Stimulated activated CD8-positive, alpha-beta memory T cell treated with anti-CD3 and anti-CD28 coated beads, Interleukin-7, amount 100 ng/mL, for 24 hours (primary cell): ENCODE data around the gene RAD18.

Experiments used
- DNase-seq: peaks from one replicate; pipeline ENCODE4 v3.0.0-alpha.2; 2020; ENCODE audit warnings: low read depth

RAD18 gene

DNA sequence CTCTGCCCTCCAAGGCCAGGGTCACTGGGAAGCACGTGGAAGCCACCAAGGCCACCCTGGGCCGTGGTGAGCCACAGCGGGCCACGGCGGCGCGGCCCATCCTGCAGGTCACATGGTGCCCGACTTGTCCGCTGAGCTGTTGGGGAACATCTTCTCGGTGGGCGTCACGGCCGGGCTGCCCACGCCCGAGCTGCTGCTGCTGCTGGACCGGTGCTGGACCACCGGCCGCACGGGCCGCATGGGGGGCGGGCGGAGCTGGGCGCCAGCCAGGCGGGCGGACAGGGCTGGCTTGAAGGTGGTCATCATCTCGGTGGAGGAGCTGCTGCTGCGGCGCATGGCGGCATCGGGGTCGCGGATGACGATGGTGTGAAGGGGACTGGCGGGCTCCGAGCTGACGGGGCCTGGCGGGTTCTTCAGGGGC lies 22.1 kb upstream of the RAD18 start:
- no peak for DNase-seq

DNA sequence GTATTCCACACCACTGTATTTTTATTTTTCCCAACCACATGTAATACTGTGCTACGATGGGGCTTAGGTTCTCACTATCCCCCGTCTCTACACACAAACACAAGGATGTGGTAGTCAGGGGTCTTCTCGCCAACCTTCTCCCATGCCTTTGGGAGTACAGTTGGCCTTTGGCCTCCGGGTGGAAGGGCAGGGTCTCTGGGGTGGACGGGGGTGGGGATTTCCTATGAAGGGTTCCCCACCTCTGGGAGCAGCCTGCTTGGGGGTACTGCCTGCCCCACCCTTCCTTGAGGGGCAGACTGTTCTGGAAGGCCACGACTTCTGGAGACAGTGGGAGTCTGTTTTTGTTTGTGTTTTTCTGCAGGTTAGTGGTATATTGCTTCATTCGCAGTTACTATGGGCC lies 21.3 kb upstream of the RAD18 start:
- DNase-seq = no peak

DNA sequence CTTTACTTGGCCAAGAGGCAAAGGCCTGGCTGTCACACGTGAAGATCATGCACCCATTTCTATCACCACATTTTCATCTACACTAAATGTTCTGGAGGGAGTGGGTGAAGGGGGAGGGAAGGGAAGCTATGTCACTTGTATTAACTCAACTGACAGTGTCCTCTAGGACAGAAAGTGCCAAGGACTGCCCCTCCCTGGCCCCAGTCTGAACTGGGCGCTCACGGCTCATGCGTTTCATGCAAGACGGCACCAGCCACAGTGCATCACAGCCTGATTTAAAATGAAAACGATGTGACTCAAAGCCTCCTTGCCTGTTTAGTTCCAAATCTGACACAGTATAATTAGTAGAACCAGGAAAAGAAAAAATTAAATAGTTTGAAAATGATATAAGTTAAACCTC lies 20.8 kb upstream of the RAD18 start:
- DNase-seq = no peak

DNA sequence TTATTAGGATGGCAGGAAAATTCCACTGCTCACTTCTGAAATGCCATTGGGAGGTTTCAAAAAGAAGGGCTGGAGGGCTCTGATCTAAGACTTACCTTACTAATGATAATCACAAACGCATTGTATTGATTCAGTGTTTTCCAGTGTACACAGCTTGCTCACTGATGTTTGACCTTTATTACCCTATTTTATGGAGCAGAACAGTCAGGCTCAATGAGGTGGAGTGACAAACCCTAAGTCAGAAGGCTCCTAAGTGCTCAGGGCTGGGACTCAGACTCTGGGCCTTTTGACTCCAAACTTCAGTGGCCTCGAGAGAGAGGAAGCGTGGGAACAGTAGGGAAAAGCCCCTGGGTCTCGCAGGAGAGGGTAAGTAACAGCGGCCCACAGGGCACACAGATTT lies 20.3 kb upstream of the RAD18 start:
- no peak for DNase-seq

DNA sequence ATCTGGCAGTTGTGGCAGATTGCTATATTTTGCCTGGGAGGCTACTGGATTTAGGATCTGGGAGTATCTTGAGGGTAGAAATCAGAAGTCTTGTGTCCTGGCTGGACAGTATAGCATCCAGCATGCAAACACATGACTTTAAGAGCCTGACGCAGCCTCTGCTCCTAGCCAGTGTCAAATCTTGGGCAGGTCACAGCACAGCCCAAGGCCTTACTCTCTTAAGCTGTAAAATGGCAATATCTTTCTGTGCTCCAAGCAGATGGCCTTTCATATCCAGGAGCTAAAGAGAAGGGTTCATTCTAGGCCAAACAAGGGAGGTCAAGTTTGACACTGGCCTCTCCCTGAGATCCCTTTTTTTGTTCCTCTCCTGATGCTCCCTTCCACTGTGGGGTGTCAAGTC lies 19.8 kb upstream of the RAD18 start:
- DNase-seq = no peak

DNA sequence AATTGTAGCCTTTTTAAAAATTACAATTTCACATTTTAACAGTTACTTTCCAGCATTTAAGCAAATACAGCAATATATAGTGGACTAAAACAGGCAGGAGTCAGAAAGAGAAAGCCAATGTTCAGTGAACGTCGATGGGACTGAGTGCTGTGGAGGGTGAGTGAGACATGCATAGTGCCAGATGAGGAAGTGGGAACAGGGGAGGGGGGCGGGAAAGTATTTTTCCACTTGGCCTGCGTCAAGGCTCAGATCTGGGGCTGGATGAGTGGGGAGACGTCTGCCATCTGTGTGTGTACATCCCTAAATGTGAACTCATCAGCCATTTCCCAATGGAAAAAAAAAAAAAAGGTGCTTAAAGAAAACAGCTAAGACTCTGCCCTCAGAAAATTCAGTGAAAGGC lies 19.2 kb upstream of the RAD18 start:
- no peak for DNase-seq

DNA sequence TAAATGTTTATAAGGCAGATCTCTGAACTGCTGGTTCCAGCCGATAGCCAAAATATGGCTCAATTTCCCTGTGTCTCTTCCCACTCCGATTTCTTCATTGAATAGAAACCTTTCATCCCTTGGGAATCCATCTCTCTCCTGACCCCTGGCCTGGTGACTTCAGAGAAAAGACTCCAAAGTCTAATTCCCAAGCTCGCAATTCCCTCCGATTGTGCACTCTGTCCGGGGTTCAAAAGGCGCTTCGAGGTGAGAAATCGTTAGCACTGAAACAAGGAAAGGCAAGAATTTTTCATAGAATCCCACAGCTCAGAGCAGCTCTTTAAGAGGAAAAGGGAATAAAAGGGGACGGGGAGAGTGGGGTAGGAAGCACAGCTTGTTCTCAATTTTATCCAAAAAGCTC lies 18.4 kb upstream of the RAD18 start:
- DNase-seq = no peak

DNA sequence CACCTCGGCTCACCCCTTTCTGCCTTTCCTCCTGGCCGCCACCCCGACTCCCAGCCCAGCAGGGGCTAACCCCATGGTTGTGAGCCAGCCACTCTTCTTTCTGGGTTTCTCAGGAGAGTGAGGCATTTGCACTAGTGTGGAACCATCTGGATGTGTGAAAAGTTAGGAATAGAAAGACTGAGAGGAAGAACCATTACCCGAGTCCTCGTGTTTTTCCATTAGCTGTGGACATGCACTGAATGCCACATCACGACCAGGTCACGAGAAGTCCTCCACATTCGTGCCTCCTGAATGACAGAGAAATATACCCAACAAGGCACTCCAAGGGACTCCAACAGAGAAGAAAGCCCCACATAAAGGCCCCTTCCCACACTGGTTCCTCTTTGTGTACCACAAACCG lies 18.0 kb upstream of the RAD18 start:
- DNase-seq = no peak

DNA sequence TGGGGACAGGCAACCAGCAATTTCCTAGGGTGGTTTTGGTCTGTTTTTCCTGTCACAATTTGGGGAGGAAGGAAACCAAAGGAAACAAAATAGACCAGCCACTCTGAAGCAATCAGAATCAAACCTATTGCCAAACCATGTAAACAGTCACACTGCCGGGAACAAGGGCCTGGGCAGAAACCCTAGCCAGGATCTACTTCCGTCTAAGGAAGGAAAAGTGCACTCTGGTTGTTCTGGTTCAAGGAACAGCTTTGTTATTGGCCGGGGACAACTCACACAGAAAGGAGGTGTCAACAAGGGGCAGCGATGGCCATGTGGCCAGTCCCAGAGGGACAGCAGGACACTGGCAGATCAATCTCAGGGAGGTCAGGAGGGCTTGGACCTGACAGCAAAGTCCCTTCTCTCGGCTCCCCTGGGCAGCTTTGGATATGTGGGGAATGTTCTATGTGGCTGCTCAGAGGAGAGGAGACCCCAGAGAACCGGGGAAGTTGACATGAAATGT lies 17.5 kb upstream of the RAD18 start:
- no peak for DNase-seq

DNA sequence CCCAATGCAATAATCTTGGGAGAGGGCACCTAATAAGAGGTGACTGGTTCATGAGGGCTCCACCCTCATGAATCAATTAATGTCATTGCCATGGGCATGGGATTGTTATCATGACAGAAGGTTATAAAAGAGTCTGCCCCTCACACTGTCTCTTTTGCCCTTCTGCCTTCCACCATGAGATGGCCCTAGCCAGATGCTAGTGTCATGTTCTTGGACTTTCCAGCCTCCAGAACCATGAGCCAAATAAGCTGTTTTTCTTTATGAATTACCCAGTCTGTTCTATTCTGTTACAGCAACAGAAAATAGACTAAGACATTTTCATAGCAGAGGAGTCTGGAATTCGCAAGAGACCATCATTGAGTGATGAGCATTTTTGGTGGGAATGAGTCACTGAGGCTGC lies 16.0 kb upstream of the RAD18 start:
- DNase-seq = no peak

DNA sequence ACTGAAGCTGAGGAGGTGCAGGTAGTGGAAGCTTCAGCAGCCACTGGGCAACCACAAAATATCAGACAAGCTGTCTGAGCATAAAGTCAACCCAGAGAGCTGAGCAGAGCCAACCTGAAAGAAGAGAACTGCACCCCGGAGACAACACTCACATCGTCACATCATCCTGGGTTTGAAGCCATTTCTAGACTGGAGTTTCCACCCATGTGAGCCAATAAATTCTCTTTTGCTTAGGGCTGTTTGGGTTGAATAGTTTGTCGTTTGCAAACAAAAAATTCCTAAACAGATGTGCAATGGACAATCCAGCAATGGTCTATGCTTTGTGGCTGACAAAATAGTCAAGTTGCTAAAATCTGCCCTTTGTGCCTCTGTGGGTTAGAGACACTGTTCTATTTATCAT lies 15.3 kb upstream of the RAD18 start:
- DNase-seq = no peak

DNA sequence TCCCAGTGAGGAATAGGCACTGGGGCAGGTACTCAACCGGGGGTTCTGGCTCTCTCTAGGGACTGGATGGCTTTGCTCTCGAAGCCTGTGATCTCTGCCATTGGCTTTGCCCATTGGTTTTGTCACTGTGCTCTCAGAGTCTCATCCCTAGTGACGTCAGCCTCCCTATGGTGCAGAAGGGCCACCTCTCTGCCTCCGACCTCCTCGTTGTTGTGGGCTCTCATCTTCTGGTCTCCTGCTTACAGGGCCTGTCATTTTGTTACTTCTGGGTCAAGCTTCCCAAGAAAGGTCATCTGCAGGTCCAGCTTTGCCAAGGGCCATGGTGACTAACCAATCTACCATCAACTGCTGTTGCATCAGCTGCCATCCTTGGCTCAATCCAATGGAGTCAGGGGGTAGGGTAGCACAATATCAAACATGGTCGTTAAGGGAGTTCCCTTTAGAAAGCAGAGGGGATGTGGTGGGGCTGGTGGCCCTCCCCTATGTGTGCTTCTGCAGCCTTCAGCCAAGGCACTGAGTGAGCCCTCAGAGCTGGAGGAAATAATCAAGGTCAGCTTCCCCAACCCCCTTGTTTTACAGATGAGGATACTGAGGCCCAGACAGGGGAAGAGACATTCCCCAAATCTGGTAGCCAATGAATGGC lies 13.4 kb upstream of the RAD18 start:
- DNase-seq = no peak

DNA sequence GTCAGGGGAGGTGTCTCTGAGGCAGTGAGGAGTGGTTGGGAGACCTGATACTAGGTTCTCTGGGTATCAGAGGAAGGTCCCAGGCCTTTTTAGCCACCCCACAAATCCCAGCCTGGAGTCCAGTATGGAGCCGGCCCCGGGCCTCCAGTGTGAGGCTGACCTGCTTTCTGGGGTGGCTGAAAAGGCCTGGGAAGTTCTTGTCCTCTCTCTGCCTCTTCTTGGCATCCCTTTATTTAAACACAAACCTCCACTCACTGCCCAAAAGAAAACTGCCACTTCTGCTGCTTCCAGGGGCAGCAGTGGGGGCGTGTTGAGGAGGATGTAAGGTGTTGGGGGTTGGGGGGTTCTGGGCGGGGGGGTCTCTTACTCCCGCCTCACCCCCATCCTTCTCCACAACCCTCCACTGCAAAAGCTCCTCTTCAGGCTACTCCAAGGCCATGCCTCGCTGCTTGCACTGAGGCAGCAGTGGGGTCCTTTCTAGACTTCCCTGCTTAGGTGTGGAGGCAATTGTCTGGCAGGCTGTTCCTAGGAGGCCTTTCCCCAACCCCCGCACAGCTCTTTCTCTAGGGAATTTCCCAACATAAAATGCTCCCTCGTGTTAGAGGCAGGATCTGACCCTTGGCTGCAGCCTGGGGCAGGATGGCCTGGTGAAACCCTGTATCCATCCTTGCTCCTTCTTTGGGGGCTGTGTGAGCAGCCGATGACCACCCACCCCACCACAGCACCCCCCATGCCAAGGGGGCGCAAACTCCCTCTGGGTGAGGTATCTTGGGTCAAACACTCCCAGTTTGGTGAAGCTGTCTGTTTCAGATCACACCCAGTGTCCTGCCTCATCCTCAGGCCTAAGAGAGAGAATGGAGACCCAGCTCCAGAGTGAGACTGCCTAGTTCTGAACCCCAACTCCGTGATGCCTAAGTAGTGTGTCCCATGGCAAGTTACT lies 12.1 kb upstream of the RAD18 start:
- DNase-seq = no peak

DNA sequence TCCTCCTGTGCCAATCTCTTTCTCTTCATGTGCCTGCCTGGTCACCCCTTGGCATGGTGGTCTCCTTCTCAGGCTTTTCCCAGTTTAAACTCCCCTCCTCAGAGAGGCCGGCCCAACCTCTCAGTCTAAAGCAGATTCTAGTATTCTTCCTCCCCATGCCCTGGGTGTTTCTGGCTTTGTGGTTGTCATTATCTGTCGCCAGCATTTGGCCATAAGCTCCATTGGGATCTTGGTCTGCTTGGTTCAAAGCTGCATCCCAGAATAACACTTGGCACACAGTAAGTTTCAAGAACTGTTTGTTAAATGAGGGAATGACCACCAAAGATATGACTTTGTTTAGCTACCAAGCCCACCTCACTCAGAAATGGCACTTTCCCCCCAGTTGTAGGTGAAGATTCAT lies 11.2 kb upstream of the RAD18 start:
- no peak for DNase-seq

DNA sequence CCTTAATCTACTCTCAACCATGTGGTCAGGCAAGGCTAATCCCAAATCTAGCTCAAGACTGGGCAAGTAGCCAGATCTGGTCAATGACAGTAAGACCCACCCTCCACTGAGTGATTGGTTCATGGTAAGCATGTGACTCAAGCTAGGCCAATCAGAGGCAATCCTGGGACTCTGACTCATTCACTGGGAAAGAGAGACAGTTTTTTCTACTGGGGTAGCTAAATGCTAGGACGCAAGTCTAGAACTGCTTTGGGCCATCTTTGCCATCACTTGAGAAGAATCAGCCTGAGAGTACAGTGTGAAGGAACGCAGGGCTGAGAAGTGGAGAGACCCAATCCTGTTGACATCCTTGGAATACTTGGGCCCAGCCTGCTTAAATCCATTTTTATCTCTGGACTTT lies 9.4 kb upstream of the RAD18 start:
- no peak for DNase-seq

DNA sequence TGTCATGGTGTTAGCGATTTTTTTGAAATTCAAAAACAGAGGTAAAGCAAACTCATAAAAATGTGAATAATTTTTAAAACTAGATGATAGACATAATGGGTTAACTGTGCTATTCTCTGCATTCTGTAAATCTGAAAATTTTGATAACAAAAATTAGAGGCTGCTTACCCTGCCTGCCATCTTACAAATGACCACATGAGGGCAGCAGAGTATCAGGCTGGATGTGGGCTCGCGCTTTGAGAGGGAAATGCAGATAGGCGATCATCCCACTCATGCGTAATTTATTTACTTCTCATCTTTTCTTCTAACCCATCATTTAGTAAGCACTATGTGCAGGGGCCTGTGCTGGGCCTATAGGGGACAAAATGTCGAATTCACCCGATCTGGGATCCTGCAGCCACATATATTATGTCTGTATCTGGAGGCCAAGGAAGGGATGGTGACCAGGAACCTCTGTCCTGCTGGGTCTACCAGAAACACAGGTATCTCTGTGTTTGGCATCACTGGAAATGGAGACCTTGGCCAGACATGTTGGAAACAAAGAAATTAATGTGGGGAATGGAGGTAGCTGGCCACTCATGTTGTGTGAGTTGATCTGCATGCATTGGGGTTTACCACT lies 7.8 kb upstream of the RAD18 start:
- DNase-seq = peak; percentile 48

DNA sequence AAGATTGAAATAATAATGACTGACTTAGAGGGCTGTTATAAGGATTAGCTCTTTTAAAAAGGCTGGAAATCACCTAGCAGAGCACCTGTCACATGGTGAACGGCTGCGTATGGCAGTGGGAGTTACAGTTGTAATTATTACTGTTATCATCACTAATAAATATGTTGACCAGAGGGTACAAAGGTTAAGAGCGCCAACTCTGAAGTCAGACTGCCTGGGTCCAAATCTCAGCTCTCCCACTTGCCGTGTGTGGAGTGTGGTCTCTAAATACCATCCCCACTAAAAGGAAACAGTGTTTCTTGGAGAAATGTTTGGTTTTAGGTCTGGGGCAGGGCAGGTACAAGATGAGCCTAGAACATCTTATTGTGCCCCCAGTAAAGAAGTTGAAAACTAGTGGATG lies 6.0 kb upstream of the RAD18 start:
- no peak for DNase-seq

DNA sequence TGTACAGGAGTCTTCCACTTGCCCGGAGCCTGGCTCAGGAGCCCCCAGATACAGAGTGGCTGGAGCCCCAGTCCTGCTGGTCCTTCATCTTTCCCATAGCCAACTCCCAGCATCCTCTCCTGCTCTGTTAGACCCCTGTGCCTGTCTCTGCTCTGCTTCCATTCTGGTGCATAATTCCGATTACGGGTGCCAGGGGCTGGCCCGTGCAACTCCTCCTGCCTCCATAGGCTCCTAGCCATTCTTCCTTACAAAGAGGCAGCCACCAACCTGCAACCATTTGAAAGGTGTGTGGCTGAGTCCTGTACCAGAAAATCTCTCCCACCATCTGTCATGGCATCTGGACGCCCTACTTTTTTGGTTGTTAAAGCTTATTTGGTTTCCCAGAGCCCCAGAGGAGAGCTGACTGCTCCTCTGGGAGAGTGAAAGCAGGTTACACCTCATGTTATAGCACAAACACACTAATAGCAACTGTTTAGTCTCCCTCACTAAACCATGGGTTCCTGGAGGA lies 5.2 kb upstream of the RAD18 start:
- DNase-seq = no peak

DNA sequence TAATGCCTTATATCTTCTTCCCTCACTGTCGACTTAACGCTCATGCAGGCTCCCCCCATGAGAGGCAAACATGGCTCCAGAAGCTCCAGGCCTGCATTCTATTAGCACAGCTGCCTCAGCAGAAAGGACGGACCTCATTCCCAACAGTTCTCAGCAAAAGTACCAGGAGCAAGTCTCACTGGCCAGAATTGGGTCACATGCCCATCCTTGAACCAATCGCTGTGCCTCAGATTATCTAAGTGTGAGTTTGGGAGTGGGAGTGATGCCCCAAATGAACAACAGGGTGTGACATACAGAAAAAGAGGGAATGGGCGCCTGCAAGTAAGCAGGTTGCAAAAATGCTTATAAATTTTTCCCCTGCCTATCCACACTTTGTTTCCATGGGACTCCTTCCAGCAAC lies 4.3 kb upstream of the RAD18 start:
- DNase-seq = no peak

DNA sequence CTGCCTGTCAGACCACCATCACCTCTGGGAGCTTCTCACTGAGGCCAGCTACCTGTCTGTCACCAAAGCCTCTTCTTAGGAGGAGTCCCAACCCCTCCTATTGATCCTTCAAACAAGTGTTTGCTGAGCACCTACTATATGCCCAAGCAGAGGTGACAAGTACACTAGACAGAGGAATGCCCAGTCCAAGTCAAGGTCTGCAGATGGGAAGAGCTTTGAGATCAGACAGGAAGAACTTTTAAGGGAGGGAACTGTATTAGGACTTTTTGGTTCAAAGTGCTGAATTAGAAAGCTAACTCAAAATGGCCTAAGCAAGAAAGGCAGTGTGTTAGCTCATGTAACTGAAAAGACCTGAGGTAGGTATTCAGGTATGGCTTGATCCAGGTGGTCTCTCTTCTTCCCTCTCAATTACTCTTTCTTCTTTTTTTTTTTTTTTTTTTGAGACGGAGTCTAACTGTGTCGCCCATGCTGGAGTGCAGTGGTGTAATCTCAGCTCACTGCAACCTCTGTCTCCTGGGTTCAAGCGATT lies 3.6 kb upstream of the RAD18 start:
- no peak for DNase-seq

DNA sequence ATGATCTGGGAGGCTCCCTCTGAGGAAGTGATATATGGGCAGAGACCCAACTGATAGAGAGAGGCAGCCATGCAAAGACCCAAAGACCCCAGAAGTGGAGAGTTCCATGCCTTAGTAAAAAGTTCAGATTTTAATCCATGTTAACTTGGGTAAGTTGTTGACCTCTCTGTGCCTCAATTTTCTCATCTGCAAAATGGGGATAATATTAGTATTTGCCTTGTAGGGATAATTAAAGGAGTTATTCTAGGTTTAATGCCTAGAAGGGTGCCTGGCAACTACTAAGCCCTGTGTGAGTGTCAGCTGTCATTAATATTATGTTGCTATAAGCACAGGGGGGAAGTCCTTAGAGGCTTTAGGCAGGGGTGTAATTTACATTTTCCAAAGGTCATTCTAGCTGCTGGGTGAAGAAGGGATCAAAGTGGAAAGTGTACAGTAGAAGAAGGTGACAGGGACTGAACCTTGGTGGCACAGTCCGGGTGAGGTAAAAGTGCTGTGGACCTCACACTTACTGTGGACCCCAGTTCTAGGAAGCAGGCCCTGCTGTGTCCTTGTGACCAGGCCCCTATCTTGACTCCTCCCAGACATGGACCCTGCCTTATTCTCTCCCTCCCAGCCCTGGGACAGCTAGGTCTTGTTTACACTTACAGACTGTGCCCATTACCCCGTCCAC lies 3.0 kb upstream of the RAD18 start:
- no peak for DNase-seq
